Colon (tissue), 2 donors: ENCODE measurements around the gene PTPRM.

Experiments
- FAIRE-seq: peaks from 2 replicates; lab custom pipeline; 2012; peaks lifted over from hg19 to GRCh38; lab: Jason Lieb, UNC
- donor health status: control.
- donor health status: control.

PTPRM gene

DNA sequence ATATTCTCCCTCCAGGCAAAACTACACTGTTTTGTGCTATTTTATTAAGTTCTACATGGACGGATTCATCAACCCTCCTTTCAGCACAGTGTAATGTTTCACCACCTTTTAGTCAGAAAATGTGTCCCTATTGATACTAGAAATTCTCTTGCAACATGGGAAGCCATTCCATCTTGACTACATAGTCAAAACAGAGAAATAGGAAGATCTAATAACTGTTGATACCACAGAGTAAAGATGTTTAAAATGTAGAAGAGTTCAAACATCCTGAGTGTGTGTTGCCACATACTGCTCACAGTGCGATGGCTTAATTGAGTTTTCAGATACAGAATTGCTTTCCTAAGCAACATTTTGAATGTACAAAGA lies 549.9 kb downstream of the PTPRM start:
- FAIRE-seq, result no peak

DNA sequence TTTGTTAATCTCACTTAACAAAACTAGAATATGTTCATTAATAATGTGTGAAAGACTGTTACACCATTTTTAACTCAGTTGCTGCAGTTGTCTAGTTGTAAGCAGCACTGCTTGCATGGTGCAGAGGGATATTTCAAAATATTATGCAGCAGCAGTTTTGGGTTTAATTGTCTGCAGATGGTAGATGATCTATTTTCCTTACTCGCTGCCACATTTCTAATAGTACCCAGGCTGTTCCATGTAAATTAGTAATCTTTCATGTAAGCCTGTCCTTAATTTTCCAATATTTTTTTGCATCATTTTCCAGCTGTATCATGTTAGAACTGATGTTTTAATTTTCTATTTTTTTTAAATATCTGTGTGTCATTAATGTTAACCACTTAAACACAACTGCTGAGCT lies 554.0 kb downstream of the PTPRM start:
- FAIRE-seq, result no peak

GRCh38 chr18:8121942-8122480 lies 554.9 kb downstream of the PTPRM start:
- FAIRE-seq, result no peak

DNA sequence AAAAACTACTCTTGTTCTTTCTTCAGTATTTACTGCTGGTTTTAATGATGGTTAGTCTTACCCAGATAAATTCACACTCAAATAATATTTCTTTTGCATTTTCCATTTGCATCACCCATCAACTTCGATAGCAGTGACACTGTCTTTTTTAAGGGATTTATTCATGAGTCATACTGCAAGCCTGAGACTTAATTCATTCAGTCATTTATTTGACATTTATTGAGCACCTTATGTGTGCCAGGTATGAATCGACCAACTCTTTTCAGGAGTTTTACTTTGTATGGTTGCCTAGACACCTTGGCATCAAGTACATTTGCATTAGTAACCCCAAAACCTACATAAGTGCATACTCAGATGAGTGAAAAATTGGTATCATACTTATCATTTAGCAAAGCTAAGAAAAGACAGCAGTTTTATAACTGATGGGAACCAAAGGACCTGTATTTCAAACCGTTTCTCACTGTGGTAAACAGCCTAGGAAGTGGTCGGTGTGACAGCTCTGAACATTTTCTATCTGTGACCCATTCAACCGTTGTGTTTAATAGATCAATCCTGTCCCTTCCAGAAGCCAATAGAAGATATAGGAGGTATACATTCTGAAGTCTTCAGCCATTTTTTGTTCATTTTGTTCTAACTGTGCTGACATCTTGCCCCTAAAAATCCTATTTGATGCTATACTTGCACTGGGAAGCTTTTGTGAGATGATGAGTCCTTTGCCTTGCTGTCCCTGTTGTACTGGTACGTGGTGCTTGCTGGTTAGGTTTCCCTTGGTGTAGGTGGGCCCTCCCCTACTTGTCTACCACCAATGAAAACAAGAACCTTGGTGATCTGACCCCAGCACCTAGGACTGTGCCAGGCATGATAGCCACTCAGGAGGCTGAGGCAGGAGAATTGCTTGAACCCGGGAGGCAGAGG lies 557.4 kb downstream of the PTPRM start:
- FAIRE-seq, result no peak

GRCh38 chr18:8130096-8130495 lies 563.0 kb downstream of the PTPRM start:
- FAIRE-seq, result no peak

DNA sequence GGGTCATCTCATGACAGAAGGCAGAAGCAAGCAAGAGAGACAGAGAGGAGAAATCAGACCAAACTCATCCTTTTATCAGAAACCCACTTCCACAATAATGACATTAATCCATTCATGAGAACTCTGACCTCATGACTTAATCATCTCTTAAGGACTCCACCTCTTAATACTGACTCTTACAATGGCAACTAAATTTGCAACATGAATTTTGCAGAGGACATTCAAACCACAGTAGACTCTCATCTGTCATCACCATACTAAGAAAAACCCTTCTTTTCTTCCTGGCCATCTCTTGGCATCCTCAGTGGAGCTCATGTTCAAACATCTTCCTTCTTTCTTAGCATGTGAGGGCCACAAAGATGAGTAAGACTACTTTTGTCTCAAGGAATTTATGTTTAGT lies 565.9 kb downstream of the PTPRM start:
- no peak for FAIRE-seq

DNA sequence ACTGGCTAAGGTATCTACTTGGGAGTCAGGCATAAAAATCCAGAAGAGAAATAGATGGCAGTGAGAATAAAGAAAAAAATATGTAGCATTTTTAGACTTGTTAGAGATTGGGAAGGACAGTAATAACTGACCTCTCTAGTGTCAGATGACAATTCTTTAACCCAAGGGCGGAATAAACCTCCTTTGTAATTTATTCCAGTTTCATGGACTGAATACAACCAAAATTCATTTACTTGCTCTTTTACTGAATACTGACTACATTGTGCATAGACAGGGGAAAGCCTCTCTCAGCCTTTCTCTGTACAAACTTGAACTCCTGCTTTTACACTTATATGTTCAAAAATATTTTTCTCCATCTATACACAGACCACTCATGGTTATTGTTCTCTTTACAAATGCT lies 566.8 kb downstream of the PTPRM start:
- FAIRE-seq, result no peak

- no peak for FAIRE-seq
Measured at GRCh38 chr18:8139127-8139527, 572.0 kb downstream of the PTPRM start.

- no peak for FAIRE-seq
Measured at GRCh38 chr18:8139891-8140406, 572.8 kb downstream of the PTPRM start.

DNA sequence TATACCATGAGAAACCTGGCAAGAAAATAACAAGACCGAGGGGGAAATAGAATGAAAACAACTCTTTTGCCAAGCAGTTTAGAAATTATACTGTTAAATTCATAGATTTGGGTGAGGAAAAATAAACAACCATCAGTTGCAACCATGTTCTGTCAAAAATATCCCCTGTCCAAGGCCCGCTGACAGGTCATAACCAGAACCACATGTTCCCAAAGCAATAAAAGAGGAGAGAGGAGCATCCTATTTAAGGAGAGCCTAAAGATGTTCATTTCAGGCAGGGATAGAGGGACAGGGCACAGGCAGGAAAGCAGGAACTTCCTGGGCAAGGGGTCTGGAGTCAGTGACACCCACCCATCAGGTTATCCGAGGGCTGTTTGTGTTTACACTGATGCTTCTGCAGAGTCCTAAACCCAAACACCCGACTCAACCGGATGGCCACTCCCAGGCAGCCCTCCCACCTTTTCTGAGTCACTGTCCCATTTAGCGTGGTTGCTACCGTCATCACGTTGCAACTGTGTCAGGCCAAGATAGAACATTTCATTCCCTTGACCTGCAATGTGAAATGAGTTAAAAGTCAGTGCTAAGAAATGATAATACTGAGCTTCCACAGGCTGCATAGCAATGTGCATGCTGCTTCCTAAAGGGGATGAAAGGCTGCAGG lies 573.9 kb downstream of the PTPRM start:
- FAIRE-seq, result no peak

DNA sequence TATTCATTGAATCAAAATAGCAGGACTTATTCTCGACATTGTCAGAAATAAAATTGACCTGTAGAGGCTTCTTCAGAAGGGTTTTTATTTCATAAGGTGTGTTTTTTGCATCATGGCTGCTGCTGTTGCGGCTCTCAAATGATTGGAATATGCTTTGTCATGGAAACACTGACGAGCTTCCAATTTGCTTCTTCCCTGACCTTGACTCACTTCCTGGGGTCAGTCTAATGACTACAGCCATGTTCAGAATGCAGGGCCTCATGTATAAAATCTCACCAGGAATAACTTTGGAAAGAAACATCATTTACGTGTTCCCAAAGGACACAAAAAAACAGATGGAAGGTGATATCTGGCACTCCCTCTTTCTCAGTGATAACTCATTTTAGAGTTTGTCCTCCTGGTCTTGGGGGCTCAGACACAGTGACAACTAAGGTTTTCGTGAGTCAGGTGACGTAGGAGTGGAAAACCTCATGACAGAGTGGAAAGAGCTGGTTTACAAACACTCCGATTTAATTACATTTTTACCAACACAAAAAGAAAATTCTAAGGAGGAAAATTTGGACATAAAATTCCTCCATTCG lies 575.1 kb downstream of the PTPRM start:
- no peak for FAIRE-seq

DNA sequence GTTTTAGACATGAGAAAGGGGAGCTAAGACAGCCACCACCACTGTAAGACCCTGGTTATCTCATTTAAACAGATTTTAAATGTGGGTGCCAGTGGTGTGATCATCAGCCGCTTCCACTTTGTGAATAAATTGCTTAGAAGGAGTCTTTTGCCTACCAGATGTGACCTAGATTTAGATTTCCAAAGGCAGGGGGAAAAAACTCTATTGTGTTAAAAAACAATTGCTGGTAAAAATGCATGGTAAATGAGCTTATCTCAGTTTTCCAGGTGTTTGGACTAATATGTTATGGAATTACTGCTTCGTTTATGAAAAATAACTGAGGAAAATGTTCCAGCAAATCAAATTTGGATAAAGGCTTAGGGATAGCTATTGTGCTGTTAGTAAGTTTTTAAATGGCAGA lies 575.8 kb downstream of the PTPRM start:
- FAIRE-seq, result no peak

GRCh38 chr18:8151181-8151580 lies 584.1 kb downstream of the PTPRM start:
- no peak for FAIRE-seq

DNA sequence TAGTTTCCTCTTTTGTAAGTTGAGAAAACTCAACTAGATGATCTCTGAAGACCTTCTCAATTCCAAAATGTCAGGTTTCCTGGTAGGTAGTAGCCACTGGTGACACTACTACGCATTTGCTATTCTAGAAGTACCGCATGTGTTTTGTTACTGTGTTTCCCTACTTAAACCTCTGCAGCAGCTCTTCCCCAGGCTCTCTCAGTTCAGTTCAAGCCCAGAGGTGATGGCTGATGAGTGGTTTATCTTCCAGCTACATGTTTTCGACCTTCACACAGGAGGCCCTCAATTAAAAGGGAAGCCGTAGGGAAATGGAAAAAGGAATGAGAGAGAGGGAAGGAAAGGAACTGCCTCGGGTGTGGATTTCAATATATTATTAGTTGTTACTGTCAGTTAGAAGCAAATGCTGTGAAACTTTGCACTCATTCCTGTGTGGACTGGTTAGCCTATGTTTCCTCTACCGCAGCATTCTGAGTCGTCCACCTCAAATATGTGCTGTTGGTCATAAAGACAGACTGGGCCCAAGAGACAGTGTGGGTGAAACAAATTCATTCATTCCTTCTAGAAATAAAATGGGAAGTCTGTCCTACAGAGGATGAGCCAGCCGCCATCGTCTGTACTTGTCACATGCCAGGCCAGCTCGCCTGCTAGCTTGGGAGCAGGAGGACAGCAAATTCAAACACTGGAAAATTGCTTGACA lies 586.9 kb downstream of the PTPRM start:
- no peak for FAIRE-seq

DNA sequence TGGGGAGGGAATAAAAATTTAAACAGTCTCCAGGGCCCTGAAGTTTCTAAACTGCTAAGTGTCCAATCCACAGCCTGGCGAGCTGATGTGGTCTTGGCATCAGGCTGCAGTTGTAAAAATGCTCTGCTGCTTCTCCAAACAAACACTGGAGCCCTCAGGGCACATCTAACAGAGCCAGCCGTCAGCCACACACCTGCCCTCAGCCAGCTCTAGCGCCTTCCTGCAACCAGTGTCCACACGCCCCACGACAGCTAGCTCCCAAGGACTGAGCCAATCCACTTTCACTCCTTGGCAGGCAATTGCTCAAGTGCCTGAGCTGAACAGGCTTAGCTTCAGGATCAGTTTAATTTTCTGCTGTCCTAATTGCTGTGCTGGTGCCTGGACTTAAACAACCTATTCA lies 595.7 kb downstream of the PTPRM start:
- FAIRE-seq, result no peak

DNA sequence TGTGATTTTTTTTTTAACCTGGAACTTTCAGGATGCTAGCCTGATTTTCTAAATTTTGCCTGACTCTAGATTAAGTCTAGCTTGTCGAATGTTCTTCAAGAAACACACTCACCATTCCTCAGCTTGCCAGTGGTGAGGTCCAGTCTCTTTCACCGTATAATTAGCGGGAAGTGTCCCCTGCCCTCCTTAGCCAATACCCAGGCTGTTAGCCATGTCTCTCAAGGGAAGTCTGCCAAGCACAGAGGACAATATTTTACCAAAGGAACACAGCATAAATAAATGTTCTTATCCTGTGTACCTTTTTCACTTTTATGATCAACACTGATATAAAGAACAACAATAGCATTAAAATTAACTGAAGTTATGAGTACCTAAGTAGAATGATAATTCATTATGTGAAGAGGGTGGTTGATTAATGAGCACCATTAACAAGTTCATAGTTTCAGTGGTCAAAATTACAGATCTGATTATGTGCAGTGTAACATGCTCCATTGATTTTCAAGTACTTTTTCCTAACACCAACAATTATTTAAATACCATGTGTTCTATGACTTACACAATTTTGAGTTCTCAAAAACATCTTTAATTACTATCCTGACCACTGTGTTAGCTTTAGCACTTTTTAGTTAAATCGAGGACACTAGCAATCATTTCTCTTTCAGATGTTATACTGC lies 596.3 kb downstream of the PTPRM start:
- no peak for FAIRE-seq

DNA sequence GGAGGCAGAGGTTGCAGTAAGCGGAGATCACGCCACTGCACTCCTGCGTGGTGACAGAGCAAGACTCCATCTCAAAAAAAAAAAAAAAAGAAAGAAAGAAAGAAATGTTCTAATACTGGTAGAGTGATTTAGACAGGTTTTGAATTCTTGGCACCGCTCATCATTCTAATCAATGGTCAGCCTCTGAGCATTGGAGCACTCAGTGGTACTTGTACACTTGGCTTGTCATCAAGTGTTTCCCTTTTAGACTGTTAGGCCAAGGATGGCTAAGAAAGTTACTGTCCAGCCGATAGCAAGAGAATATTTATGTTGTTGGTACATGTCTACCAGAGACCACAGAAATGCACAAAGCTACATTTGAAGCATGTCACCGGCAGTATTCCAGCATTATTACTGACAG lies 598.0 kb downstream of the PTPRM start:
- no peak for FAIRE-seq

- FAIRE-seq, result no peak
Measured at GRCh38 chr18:8167026-8167425, 599.9 kb downstream of the PTPRM start.

GRCh38 chr18:8167673-8168072 lies 600.6 kb downstream of the PTPRM start:
- no peak for FAIRE-seq

DNA sequence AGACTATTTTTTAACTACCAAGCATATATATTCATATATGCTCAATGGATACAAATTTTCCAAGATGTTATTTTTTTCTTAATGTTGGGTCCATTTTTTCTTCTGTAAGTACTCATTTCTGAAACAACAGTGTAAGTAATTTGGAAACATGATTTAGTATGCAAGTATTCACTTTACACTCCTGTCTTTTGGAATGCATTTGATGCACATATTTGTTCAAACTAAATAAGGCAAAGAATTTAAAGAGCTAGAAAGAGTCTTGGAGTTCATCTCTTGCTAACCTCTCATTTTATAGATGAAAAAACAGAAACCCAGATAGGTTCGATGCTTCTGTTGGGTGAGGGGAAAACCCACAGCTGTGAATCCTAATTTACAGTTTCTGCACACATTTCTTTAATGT lies 602.6 kb downstream of the PTPRM start:
- no peak for FAIRE-seq

DNA sequence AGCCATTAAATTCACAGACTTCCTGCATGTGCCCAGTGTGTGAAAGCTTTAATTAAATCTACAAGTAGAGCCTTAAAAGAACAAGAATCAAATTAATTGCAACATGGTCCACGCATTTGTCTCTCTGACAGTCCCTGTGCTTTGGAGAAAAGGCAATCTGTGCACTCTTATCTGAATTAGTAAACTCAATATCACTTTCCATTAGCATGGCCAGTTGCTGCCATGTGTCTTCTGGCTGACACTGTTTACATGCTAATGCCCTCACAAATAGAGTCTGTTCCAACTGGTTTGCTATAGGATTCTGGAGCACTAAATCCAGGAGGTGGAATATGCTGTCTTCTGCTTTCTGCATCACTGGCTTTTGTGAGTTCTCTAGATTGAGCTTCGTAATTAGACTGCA lies 607.7 kb downstream of the PTPRM start:
- FAIRE-seq, result no peak
